Heart left ventricle (tissue), 16 donors: Measurements from ENCODE around the gene IFT122. TPM values are rescaled to one million over a fixed set of nuclear protein-coding genes. Genes with fewer than 3 reads are reported as not detected.
A peak's percentile ranks its signal among the peaks of the same experiment; 100 is the strongest.

Experiments used
- ATAC-seq, 4 donors: fragments of 200-7000 bp; cut with Tn5 transposase; one replicate each; pipeline ENCODE4 v1.9.1; 2020 to 2022; ENCODE audit warnings: moderate library complexity in 4 of 4, mild to moderate bottlenecking in 3 of 4, moderate number of reproducible peaks in 1 of 4
- DNase-seq, 5 donors: peaks; one replicate each; pipeline ENCODE4 v3.0.0-alpha.2; 2020
- H3K27ac ChIP-seq, 12 donors: fragments of 200-600 bp; sonication (generic) in 4 of 12; one replicate each; pipeline versions ENCODE4 v1.5.0 to v1.8.0; 2016 to 2022; ENCODE audit warnings: mild to moderate bottlenecking in 2 of 12
- H3K27me3 ChIP-seq, 9 donors: fragments of 200-600 bp; sonication (generic) in 2 of 9; one replicate each; pipeline versions ENCODE4 v1.5.1 to v1.8.0; 2016 to 2022; ENCODE audit warnings: mild to moderate bottlenecking in 3 of 9
- H3K36me3 ChIP-seq, 9 donors: fragments of 200-600 bp; sonication (generic) in 2 of 9; one replicate each; pipeline versions ENCODE4 v1.5.0 to v1.8.0; 2018 to 2022; ENCODE audit warnings: mild to moderate bottlenecking in 2 of 9
- H3K4me1 ChIP-seq, 12 donors: fragments of 200-600 bp; sonication (generic) in 4 of 12; one replicate each; pipeline versions ENCODE4 v1.5.0 to v1.8.0; 2016 to 2022; ENCODE audit warnings: mild to moderate bottlenecking in 3 of 12
- H3K4me3 ChIP-seq, 12 donors: fragments of 200-600 bp; sonication (generic) in 4 of 12; one replicate each; pipeline versions ENCODE4 v1.5.0 to v1.8.0; 2017 to 2022; ENCODE audit warnings: mild to moderate bottlenecking in 9 of 12, moderate library complexity in 4 of 12
- H3K9me3 ChIP-seq, 12 donors: fragments of 200-600 bp; sonication (generic) in 4 of 12; one replicate each; pipeline versions ENCODE4 v1.5.0 to v1.8.0; 2016 to 2022; ENCODE audit warnings: mild to moderate bottlenecking in 1 of 12
- POLR2A ChIP-seq, 2 donors: fragments of 450-650 bp; IDR thresholded peaks; one replicate each; pipeline ENCODE4 v1.6.1; 2017; ENCODE audit warnings: antibody characterized with exemption in 2 of 2, mild to moderate bottlenecking in 2 of 2, moderate library complexity in 2 of 2
- WGBS, 4 donors: extraction: QIAGEN DNeasy Blood & Tissue Kit in 2 of 4; methylation state at CpG; one replicate each; pipeline versions ENCODE4 v1.1.5 to v1.1.7; 2013 to 2018; 5-methylcytosine and 5-hydroxymethylcytosine counted together
- intact Hi-C, 10 donors: fragments of 100-400 bp; cut with DNase I; formaldehyde crosslinking; loops; one replicate each; pipeline versions ENCODE4 v1.11.1 to v1.14.2; 2022
- polyA plus RNA-seq, 2 donors: library from polyadenylated mRNA; stranded (reverse); fragments of 200-250 nt; gene quantifications; one replicate each; pipeline ENCODE4 v1.2.3, GENCODE V29; 2013
- total RNA-seq, 9 donors: library from RNA; depleted of rRNA in 2 of 9; stranded (reverse); fragments of >200 nt in 2 of 9; fragmentation: NEBNext Ultra II Directional in 3 of 9; extraction: Animal tissue kit (Norgen Biotek cat#: 25700) in 3 of 9; gene quantifications; one replicate each; pipeline versions ENCODE4 v1.1.0 to v1.2.4, GENCODE V29; 2016 to 2023
- TF ChIP-seq, protein P1 (sequence below), 12 donors: fragments of 200-600 bp; sonication (generic) in 4 of 12; IDR thresholded peaks; one replicate each; pipeline versions ENCODE4 v1.5.0 to v1.8.0; 2018 to 2022; ENCODE audit warnings: antibody characterized with exemption in 12 of 12, mild to moderate bottlenecking in 5 of 12
- donor health status: ischemic (EF 13 %, LVEDD 7.1; RV severe dilation, severe dysfunction).
- donor health status: healthy with polysubstance abuse.
- donor health status: DM: no; HTN: yes; CAD: no.
- donor health status: DM: no; HTN: no; CAD: no.
- donor health status: ischemic (EF 25% LVEDD 6.9; RV normal size, moderate dysfunction).
- donor health status: ischemic (EF 25% LVEDD 5.7; RV mildly dilated, moderate dysfunction).
- donor health status: healthy.
- donor health status: DM: yes; HTN: yes; CAD: no.
- donor health status: ischemic (EF 35%, LVEDD 5.7; RV mildly dilated, moderate dysfunction).
- donor health status: nonischemic (EF 11% LVEDD 7.7; RV severe dilation, severe dysfunction).
- donor health status: DM: yes; HTN: yes; CAD: no.
- donor health status: PGD.
- donor health status: ischemic (EF 29% LVEDD 5.4; RV normal size, mild dysfunction).
- donor health status: nonischemic (EF 23%, LVEDD 6.1; RV moderate dilation, normal function).

IFT122 gene
- total and polyA plus RNA-seq, 11 donors = 7.2 to 34.2 (median 16.6) TPM

DNA sequence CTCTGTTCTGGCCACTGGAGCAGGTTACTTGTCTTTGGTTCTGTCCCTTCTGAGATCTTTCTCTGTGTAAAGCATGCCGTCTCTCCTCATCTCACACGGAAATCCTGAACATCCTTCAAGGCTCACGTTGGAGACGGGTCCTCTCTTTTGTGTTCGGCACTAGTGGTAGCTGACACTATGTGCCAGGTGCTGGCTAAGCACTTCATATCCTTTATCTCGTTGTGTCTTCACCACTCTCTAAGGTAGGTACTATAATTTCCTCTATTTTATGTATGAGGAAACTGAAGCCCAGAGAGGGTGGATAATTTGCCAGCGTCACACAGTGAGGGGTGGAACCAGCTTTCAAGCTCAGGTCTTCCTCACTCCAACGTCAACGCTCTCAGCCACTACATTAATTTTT, 1.2 kb downstream of the IFT122 start:
- intact Hi-C loops = loop anchor here in 2 of 10 donors (2.0 to 5.0 kb wide), 2 partner anchors 41 to 186 kb away; no protein-coding TSS in a partner anchor
- H3K4me1 ChIP-seq = peaks cover 5 to 73% (median 40%) of the 10 kb centered on the region in 12 donors
- TF ChIP-seq, protein P1, sequence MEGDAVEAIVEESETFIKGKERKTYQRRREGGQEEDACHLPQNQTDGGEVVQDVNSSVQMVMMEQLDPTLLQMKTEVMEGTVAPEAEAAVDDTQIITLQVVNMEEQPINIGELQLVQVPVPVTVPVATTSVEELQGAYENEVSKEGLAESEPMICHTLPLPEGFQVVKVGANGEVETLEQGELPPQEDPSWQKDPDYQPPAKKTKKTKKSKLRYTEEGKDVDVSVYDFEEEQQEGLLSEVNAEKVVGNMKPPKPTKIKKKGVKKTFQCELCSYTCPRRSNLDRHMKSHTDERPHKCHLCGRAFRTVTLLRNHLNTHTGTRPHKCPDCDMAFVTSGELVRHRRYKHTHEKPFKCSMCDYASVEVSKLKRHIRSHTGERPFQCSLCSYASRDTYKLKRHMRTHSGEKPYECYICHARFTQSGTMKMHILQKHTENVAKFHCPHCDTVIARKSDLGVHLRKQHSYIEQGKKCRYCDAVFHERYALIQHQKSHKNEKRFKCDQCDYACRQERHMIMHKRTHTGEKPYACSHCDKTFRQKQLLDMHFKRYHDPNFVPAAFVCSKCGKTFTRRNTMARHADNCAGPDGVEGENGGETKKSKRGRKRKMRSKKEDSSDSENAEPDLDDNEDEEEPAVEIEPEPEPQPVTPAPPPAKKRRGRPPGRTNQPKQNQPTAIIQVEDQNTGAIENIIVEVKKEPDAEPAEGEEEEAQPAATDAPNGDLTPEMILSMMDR (IDR thresholded peaks at IDR 0.05) = no peak
- no peak for TF ChIP-seq POLR2A (IDR thresholded peaks at IDR 0.05)

DNA sequence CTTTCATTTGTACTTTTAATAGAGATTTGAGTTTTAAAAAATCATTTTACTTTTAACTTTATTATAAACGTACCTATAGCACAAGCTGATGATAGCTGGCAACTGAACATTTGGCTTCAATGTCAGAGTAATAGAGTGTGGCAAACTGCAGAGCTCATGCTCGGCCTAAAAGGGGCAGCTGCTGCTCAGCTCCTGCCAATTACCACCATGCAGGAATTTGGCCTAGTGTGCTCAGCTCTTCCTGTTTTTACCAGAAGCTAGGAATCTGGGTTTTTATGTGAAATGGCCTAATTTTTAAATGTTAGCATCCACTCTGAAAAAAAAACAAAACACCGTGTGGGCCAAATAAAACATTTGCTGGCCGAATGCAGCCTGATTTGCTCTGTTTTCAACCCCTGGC, 1.8 kb downstream of the IFT122 start:
- WGBS, 4 donors = 12 to 26% (median 22%) methylated on average over 4 of the region's 4 CpGs
- Histone ChIP-seq H3K27ac (peak overlapping the region; percentile 7 to 98 (median 90)), H3K36me3 (peaks cover 0 to 16% (median 12%) of the 10 kb centered on the region in 9 donors), H3K4me3 (peak overlapping the region in 5 of 12 donors; percentile 76 to 88 (median 81)), H3K4me1 (peaks cover 5 to 68% (median 39%) of the 10 kb centered on the region in 12 donors), H3K9me3 (no peaks in the 10 kb centered on the region), H3K27me3 (no peaks in the 10 kb centered on the region)
- ATAC-seq = peak in 2 of 4 donors; percentile 18 to 27
- intact Hi-C loops = loop anchor here in 2 of 10 donors (2.0 to 5.0 kb wide), 2 partner anchors 41 to 185 kb away; no protein-coding TSS in a partner anchor
- TF ChIP-seq, protein P1 (IDR thresholded peaks at IDR 0.05) = peak in 3 of 12 donors; percentile 16 to 30 (median 21)
- TF ChIP-seq POLR2A (IDR thresholded peaks at IDR 0.05) = no peak
- peak in 4 of 5 donors; percentile 40 to 62 (median 49) for DNase-seq

More for the DNA sequence above, 1.2 kb downstream of the IFT122 start:
- WGBS, 4 donors = 39 to 48% (median 44%) methylated on average over 9 of the region's 9 CpGs
- Histone ChIP-seq H3K27ac (peak overlapping the region; percentile 86 to 98 (median 90)), H3K27me3 (no peaks in the 10 kb centered on the region), H3K36me3 (peaks cover 0 to 21% (median 18%) of the 10 kb centered on the region in 9 donors), H3K9me3 (no peaks in the 10 kb centered on the region), H3K4me3 (peak overlapping the region in 9 of 12 donors; percentile 76 to 89 (median 87))
- ATAC-seq (no peak), DNase-seq (no peak)

DNA sequence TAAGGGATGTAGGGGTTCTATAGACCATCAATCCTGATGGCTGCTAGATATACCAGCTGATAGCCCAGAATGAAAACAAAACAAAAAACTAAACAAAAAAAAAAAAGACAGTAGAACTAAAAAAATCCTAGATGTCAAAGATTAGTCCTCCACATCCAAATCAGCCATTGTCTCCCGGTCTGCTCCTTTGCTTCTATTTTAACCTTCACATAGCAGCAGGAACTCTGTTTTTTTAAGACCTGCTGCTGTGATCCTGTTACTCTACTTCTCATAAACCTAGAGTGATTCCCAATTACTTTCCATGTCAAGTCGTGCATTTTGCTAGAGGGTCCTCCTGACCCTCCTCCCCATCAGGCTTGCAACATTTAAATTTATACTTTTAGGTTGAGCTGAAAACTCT, 2.5 kb downstream of the IFT122 start:
- Histone ChIP-seq H3K4me3 (peak overlapping the region in 2 of 12 donors; percentile 79 to 81), H3K36me3 (peaks cover 0 to 9% (median 5%) of the 10 kb centered on the region in 9 donors), H3K27me3 (no peaks in the 10 kb centered on the region), H3K4me1 (peaks cover 5 to 61% (median 40%) of the 10 kb centered on the region in 12 donors), H3K9me3 (no peaks in the 10 kb centered on the region), H3K27ac (peak overlapping the region; percentile 33 to 98 (median 90))
- DNase-seq = no peak
- no peak for TF ChIP-seq POLR2A (IDR thresholded peaks at IDR 0.05)
- TF ChIP-seq, protein P1 (IDR thresholded peaks at IDR 0.05) = no peak
- WGBS, 4 donors = 21 to 40% (median 27%) methylated on average over 2 of the region's 2 CpGs
- intact Hi-C loops = loop anchor here in 1 of 10 donors (5.0 kb wide), 1 partner anchor 40 kb away; no protein-coding TSS in a partner anchor
- no peak for ATAC-seq

DNA sequence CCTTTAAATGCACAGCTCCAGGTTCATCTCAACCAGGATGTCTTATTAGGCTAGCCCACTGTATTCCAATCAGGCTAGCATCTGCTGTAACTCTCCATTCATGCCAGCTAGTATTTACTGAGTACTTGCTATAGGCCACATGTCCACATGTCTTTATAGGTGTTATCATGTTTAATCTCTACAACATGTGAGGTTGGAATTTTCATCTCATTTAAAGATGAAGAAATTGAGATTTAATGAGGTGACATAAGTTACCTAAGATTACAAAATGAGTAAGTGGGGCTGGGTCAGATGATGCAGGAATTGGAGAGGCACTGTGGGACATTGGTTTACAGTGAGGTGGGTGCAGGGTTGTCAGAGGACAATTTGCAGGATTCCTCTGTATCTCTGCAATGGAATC, 2.9 kb downstream of the IFT122 start:
- TF ChIP-seq, protein P1 (IDR thresholded peaks at IDR 0.05) = no peak
- no peak for TF ChIP-seq POLR2A (IDR thresholded peaks at IDR 0.05)
- Histone ChIP-seq H3K4me3 (no peak overlapping the region), H3K4me1 (peaks cover 5 to 61% (median 40%) of the 10 kb centered on the region in 12 donors), H3K27me3 (no peaks in the 10 kb centered on the region), H3K9me3 (no peaks in the 10 kb centered on the region), H3K36me3 (peaks cover 0 to 4% (median under 1%) of the 10 kb centered on the region in 9 donors), H3K27ac (peak overlapping the region in 11 of 12 donors; percentile 33 to 98 (median 90))
- no peak for DNase-seq
- no peak for ATAC-seq
- intact Hi-C loops = loop anchor here in 1 of 10 donors (5.0 kb wide), 1 partner anchor 39 kb away; no protein-coding TSS in a partner anchor
